AG20443 (cell line): Measurements from ENCODE around the gene GATA6.
"Not testable (repeated sequence)": the region's sequence is repeated elsewhere in the genome, so short reads cannot be mapped to it uniquely, and the experiment has no call there.

Source experiments
- DNase-seq: peaks from one replicate; pipeline ENCODE4 v3.0.0; 2012; ENCODE audit warnings: low spot score, mixed read lengths

GATA6 gene

GRCh38 chr18:22182884-22183697, 13.7 kb downstream of the GATA6 start:
- DNase-seq, result no peak

- DNase-seq, result no peak
Observed at GRCh38 chr18:22183698-22184170, 14.3 kb downstream of the GATA6 start.

GRCh38 chr18:22184573-22184972, 15.2 kb downstream of the GATA6 start:
- DNase-seq, result not testable (repeated sequence)

- DNase-seq, result no peak
Observed at GRCh38 chr18:22185273-22185672, 15.9 kb downstream of the GATA6 start.

GRCh38 chr18:22185771-22186386, 16.5 kb downstream of the GATA6 start:
- no peak for DNase-seq

GRCh38 chr18:22186484-22186971, 17.1 kb downstream of the GATA6 start:
- DNase-seq, result no peak

- no peak for DNase-seq
Observed at GRCh38 chr18:22188559-22189267, 19.3 kb downstream of the GATA6 start.

GRCh38 chr18:22189449-22190166, 20.2 kb downstream of the GATA6 start:
- no peak for DNase-seq

GRCh38 chr18:22191346-22191695, 21.9 kb downstream of the GATA6 start:
- no peak for DNase-seq

- DNase-seq, result no peak
Observed at GRCh38 chr18:22191923-22192322, 22.5 kb downstream of the GATA6 start.

GRCh38 chr18:22193466-22193865, 24.1 kb downstream of the GATA6 start:
- no peak for DNase-seq

GRCh38 chr18:22194151-22194598, 24.8 kb downstream of the GATA6 start:
- no peak for DNase-seq

- no peak for DNase-seq
Observed at GRCh38 chr18:22195052-22195451, 25.7 kb downstream of the GATA6 start.

GRCh38 chr18:22196943-22197342, 27.6 kb downstream of the GATA6 start:
- DNase-seq, result not testable (repeated sequence)

- no peak for DNase-seq
Observed at GRCh38 chr18:22197668-22198067, 28.3 kb downstream of the GATA6 start.

GRCh38 chr18:22198163-22198562, 28.8 kb downstream of the GATA6 start:
- no peak for DNase-seq

GRCh38 chr18:22199005-22199404, 29.6 kb downstream of the GATA6 start:
- no peak for DNase-seq

GRCh38 chr18:22200611-22201225, 31.3 kb downstream of the GATA6 start:
- DNase-seq, result no peak

GRCh38 chr18:22203035-22203434, 33.6 kb downstream of the GATA6 start:
- DNase-seq, result no peak

GRCh38 chr18:22203536-22204213, 34.3 kb downstream of the GATA6 start:
- no peak for DNase-seq

GRCh38 chr18:22204214-22204536, 34.8 kb downstream of the GATA6 start:
- DNase-seq, result no peak
